Stimulated activated CD4-positive, alpha-beta T cell treated with anti-CD3 and anti-CD28 coated beads, Interleukin-15, amount 100 ng/mL, for 1 hour (primary cell): ENCODE data around the gene LGR6.
"Not testable (repeated sequence)": the region's sequence is repeated elsewhere in the genome, so short reads cannot be mapped to it uniquely, and the experiment has no call there.

Source experiments
- DNase-seq, 2 donors: peaks; one replicate each; pipeline ENCODE4 v3.0.0-alpha.2; 2020; ENCODE audit warnings: low read depth in 1 of 2, low spot score in 1 of 2

The LGR6 gene

GRCh38 chr1:202193614-202194327 lies at the start of gene LGR6:
Gene LGR6, plus strand, starts transcription at chr1:202193799. Its CDS starts 191 bp downstream, at chr1:202193990.
- no peak for DNase-seq

GRCh38 chr1:202144402-202145067 lies 49.1 kb upstream of the LGR6 start, which contains the start of gene ARL8A:
Gene ARL8A, minus strand, starts transcription at chr1:202144737. Its CDS starts 165 bp downstream, at chr1:202144572.
- DNase-seq, result peak; percentile 41 to 62

GRCh38 chr1:202145068-202145743 lies 48.4 kb upstream of the LGR6 start:
- no peak for DNase-seq

- DNase-seq, result not testable (repeated sequence)
These were observed 47.9 kb upstream of the LGR6 start for GRCh38 chr1:202145744-202146140.

GRCh38 chr1:202146279-202146678 lies 47.3 kb upstream of the LGR6 start:
- no peak for DNase-seq

GRCh38 chr1:202146993-202147392 lies 46.6 kb upstream of the LGR6 start:
- DNase-seq, result no peak

- DNase-seq, result no peak
These were observed 45.2 kb upstream of the LGR6 start for GRCh38 chr1:202148391-202148790.

GRCh38 chr1:202149566-202149965 lies 44.0 kb upstream of the LGR6 start:
- DNase-seq, result no peak

GRCh38 chr1:202150187-202150586 lies 43.4 kb upstream of the LGR6 start:
- DNase-seq, result no peak

- DNase-seq, result no peak
These were observed 43.0 kb upstream of the LGR6 start for GRCh38 chr1:202150602-202151001.

GRCh38 chr1:202151045-202151444 lies 42.6 kb upstream of the LGR6 start:
- no peak for DNase-seq

- no peak for DNase-seq
These were observed 41.2 kb upstream of the LGR6 start for GRCh38 chr1:202152399-202152798.

GRCh38 chr1:202153284-202153683 lies 40.3 kb upstream of the LGR6 start:
- no peak for DNase-seq

- DNase-seq, result no peak
These were observed 39.3 kb upstream of the LGR6 start for GRCh38 chr1:202154148-202154765.

- peak in 1 of 2 donors; percentile 17 for DNase-seq
These were observed 38.7 kb upstream of the LGR6 start for GRCh38 chr1:202154766-202155477.

GRCh38 chr1:202155478-202156021 lies 38.0 kb upstream of the LGR6 start:
- DNase-seq, result no peak

- no peak for DNase-seq
These were observed 37.0 kb upstream of the LGR6 start for GRCh38 chr1:202156590-202156989.

GRCh38 chr1:202157945-202158344 lies 35.7 kb upstream of the LGR6 start:
- no peak for DNase-seq

GRCh38 chr1:202158810-202159533 lies 34.6 kb upstream of the LGR6 start:
- no peak for DNase-seq
